GM12864 (cell line): Measurements from ENCODE around the gene NFKBIE.

Experiments used
- DNase-seq: peaks from one replicate; pipeline ENCODE4 v3.0.0-alpha.2; 2011; ENCODE audit warnings: low read depth
- H3K4me3 ChIP-seq: 2 replicates; pipeline ENCODE4 v1.5.1; 2011; ENCODE audit warnings: mild to moderate bottlenecking, low read depth, low read length, control low read depth
- CTCF ChIP-seq: IDR thresholded peaks from 2 replicates; pipeline ENCODE4 v1.5.1; 2011; ENCODE audit warnings: low read depth, mild to moderate bottlenecking, moderate library complexity, low read length, control low read depth, inconsistent platforms; ENCODE audit errors: missing control alignments

Gene NFKBIE

DNA sequence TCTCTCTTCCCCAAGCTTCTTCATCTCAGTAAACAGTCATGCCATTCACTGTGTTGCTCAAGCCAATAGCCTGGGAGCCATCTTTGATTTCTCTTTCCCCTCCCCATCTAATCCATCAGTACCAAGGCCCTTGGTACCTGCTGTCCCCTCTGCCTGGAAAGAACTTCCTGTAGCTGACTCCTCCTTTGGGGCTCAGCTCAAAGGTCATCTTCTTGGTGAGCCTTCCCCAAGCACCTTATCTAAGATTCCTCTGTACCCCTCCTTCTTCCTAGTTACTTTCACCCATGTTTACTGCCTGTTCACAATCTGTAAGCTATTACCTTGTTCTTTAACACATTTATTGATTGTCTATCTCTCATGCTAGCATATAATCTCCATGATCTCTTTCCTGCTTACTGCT lies 44.3 kb upstream of the NFKBIE start:
- no peak for DNase-seq
- H3K4me3 ChIP-seq, result no peak overlapping the region
- no peak for TF ChIP-seq CTCF

GRCh38 chr6:44309092-44309491 lies 43.7 kb upstream of the NFKBIE start:
- DNase-seq, result no peak
- no peak for TF ChIP-seq CTCF

DNA sequence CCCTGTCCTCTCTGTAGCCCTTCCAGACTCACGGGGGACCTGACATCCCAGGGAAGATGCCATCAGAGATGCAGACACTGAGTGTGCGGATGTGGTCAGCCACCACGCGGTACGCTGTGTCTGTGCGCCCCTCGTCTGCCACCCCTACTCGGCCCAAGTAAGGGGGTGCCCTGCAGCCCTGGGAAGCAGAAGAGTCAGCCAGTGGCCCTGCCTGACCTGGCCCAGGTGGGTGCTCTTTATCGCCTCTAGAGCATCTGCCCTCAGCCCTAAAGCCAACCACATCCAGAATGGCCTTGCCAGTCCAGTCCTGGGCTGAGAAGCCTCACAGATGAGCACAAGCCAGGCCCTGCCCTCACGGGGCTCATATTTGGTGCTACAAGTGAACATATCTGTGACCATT lies 41.9 kb upstream of the NFKBIE start:
- TF ChIP-seq CTCF, result no peak
- H3K4me3 ChIP-seq, result no peak overlapping the region
- DNase-seq, result no peak

More at GRCh38 chr6:44309092-44309491, 43.7 kb upstream of the NFKBIE start:
- no peak overlapping the region for H3K4me3 ChIP-seq

DNA sequence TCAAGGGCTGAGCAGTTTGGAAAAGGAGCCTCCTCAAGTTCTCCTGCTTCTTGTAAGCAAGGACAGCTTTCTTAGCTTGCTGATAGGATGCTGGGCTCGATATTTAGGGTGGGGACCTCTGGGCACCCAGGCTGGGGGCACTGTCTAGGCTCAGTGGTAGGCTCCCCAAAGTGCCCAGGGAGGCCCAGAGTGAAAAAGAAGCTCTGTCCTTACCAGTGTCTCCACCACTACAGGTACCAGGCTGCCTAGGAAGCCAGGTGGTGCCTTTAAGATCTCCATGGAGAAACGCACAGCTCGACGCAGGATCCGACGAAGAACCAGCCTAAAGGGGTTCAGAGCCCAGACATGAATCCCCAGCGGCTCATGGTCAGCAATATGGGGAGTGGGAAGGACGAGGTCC lies 41.4 kb upstream of the NFKBIE start:
- TF ChIP-seq CTCF, result no peak
- H3K4me3 ChIP-seq, result no peak overlapping the region
- no peak for DNase-seq

DNA sequence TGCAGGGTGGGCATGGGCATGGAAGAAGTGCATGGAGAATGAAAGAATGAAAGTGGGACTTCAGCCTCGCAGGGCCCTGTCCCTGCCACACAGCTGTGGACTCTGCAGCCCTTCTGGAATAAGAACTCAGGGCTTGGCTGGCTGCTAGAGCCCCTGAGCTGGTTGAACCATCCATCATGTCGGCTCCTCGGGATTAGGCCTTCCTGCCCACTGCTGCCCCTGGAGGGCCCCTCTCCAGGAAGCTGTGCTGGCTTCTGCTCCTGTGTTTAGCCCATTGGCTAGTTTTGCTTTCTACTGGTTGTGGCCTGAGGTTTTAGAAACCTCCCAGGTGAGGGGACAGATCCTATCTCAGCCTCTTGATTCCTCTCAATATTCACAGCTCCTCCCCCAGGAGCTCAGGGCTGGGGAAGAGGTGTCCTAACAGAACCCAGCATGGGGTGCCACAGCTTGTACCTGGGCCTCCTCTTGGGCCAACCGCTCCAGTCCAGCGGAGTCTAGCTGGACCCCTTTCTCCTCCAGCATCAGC lies 39.9 kb upstream of the NFKBIE start:
- no peak for DNase-seq
- no peak for TF ChIP-seq CTCF
- H3K4me3 ChIP-seq, result no peak overlapping the region

DNA sequence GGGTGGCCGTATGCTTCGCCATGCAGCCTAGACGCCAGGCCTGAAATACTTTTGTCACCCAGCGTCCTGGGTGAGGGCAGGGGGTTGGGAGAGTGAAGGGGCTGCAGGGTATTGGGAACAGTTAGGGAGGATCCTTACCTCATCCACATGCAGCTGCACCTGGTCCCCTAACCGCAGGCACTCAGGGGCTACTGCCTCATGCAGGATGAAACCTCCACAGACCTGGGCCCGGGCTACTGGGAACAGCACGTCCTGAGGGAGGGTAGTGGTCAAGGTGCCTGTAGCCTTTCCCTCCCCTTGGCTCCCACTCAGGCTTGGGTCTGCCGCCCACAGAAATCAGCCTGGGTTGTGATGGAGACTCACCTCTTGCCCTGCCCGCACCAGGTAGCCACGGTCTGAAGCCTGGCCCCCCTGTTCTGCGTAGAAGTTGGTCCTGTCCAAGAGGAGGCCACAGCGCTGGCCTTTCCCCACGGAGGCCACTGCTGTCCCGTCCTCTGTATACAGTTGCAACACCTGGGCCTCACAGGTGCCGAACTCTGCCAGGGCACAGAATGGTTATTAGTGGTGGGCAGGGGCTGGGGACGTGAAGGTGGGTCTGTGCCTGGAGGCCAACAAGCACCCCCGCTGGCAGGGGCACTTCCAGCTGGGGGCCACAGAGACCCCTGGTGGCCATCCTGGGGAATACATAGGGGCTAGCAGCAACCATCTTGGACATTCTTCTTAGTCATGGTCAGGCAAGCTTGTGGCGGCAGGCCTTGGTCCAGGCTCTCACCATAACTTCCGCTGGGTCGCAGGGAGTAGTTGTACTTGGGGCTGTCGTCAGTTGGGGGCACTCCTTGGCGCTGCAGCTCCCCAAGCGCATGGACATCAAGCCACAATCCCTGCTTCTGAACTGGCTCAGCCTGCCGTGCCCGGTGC lies 39.2 kb upstream of the NFKBIE start:
- H3K4me3 ChIP-seq, result no peak overlapping the region
- peak; percentile 7 for DNase-seq
- TF ChIP-seq CTCF, result peak; percentile 86
